Panc1 (cell line): ENCODE results near the gene NAA80. TPM values are rescaled to one million over a fixed set of nuclear protein-coding genes. Genes with fewer than 3 reads are reported as not detected.

Experiments used
- ATAC-seq: fragments of 200-7000 bp; cut with Tn5 transposase; 2 replicates; pipeline ENCODE4 v1.9.1; 2020; ENCODE audit warnings: mild to moderate bottlenecking, moderate library complexity
- BruUV-seq: library from RNA; stranded (reverse); fragments of 400-500 nt; replicated peaks from 2 replicates; lab custom pipeline; 2021; lab: Mats Ljungman, UMichigan
- CTCF ChIA-PET: fragments of 300-600 bp; sonication (Branson Sonifier 250); formaldehyde crosslinking; loops from one replicate; lab custom pipeline; 2022; ENCODE audit warnings: antibody characterized with exemption; lab: Charles Lee
- POLR2A ChIA-PET: fragments of 300-600 bp; sonication (Branson Sonifier 250); formaldehyde crosslinking; loops from one replicate; lab custom pipeline; 2022; ENCODE audit warnings: antibody characterized with exemption; lab: Charles Lee
- DNase-seq: peaks from one replicate; pipeline ENCODE4 v3.0.0-alpha.2; 2010; ENCODE audit warnings: low read depth, low spot score
- H3K27ac ChIP-seq: 2 replicates; pipeline ENCODE4 v1.5.1; 2011; ENCODE audit warnings: mild to moderate bottlenecking, low read length, inconsistent platforms
- H3K27me3 ChIP-seq: fragments of 200-500 bp; sonication (Bioruptor generic); 2 replicates; pipeline ENCODE4 v1.6.0; 2014; ENCODE audit warnings: low read length, inconsistent platforms; ENCODE audit not compliant: control insufficient read depth, insufficient read depth
- H3K36me3 ChIP-seq: fragments of 200-500 bp; sonication (Bioruptor generic); 2 replicates; pipeline ENCODE4 v1.5.1; 2014; ENCODE audit warnings: inconsistent platforms, mild to moderate bottlenecking, low read length, moderate library complexity; ENCODE audit not compliant: control insufficient read depth, insufficient read depth
- H3K4me1 ChIP-seq: 2 replicates; pipeline ENCODE4 v1.5.1; 2011; ENCODE audit warnings: inconsistent platforms, mild to moderate bottlenecking, low read length, moderate library complexity; ENCODE audit not compliant: control insufficient read depth, insufficient read depth
- H3K4me3 ChIP-seq, 2 experiments: 2 replicates each; pipeline ENCODE4 v1.5.1; 2011 to 2012; ENCODE audit warnings: low read depth in 2 of 2, low read length in 2 of 2, mild to moderate bottlenecking in 2 of 2, inconsistent platforms in 1 of 2, moderate library complexity in 1 of 2
- H3K9me3 ChIP-seq: fragments of 200-500 bp; sonication (Bioruptor generic); 2 replicates; pipeline ENCODE4 v1.5.1; 2014; ENCODE audit warnings: low read depth, mild to moderate bottlenecking, inconsistent platforms, low read length, moderate library complexity; ENCODE audit not compliant: control insufficient read depth, insufficient read depth
- POLR2AphosphoS5 ChIP-seq: IDR thresholded peaks from 2 replicates; pipeline ENCODE4 v1.6.1; 2012; ENCODE audit warnings: mild to moderate bottlenecking, low read depth, low read length, moderate library complexity
- SIN3A ChIP-seq: IDR thresholded peaks from 2 replicates; pipeline ENCODE4 v1.6.1; 2012; ENCODE audit warnings: low read depth, mild to moderate bottlenecking, low read length, moderate library complexity, borderline replicate concordance; ENCODE audit not compliant: insufficient read depth
- TCF7L2 ChIP-seq: IDR thresholded peaks from 2 replicates; pipeline ENCODE4 v1.6.1; 2011; ENCODE audit warnings: mild to moderate bottlenecking, low read depth, low read length, inconsistent platforms
- in situ Hi-C: cut with HindIII; loops from 2 replicates; pipeline ENCODE4 v1.10.0; 2016; ENCODE audit warnings: low sequenced_read_pairs, low pct_unique_long_range_greater_than_20kb
- intact Hi-C: fragments of 100-400 bp; cut with micrococcal nuclease; formaldehyde crosslinking; loops from one replicate; pipeline ENCODE4 v1.10.0; 2022; ENCODE audit not compliant: unreplicated experiment
- total RNA-seq: library from RNA; stranded (reverse); gene quantifications from one replicate; pipeline ENCODE4 v1.2.1, GENCODE V29; 2021; ENCODE audit not compliant: unreplicated experiment
- TF ChIP-seq, protein P1 (sequence below): fragments of 450-650 bp; IDR thresholded peaks from 2 replicates; pipeline ENCODE4 v1.5.1; 2017; ENCODE audit warnings: mild to moderate bottlenecking
- TF ChIP-seq, protein P2 (sequence below), 2 experiments: IDR thresholded peaks; 2 replicates each; pipeline ENCODE4 v1.6.1; 2011 to 2012; ENCODE audit warnings: low read depth in 2 of 2, control low read depth in 1 of 2, low read length in 1 of 2, mild to moderate bottlenecking in 1 of 2, moderate library complexity in 1 of 2; ENCODE audit not compliant: insufficient read depth in 1 of 2

NAA80 gene
- total RNA-seq, 1 experiment from 2014 or later = 7.2 TPM

DNA sequence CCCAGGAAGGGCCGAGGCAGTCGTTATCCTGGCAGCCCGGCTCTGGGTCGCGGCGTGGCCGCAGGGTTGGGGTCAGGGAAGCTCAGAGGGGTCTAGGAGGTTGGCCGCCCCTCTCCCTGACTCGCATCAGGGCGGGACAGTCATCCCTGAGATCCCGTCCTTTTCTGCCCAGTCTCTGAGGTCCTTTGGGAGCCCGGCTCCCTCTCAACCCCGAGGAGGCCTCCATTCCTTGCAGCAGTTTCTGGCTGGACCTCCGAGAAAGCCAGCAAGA, 22.8 kb upstream of the NAA80 start:
- ChIA-PET CTCF (no interaction called here), POLR2A (no interaction called here)
- H3K4me1 ChIP-seq = peaks cover 27% of the 10 kb centered on the region
- intact Hi-C loops = no loop called here
- H3K27ac ChIP-seq = peak overlapping the region; percentile 92
- DNase-seq (no peak), ATAC-seq (0 out of 2 replicates have a peak, but pooled peaks have one; percentile 2)
- H3K9me3 ChIP-seq = no peaks in the 10 kb centered on the region
- in situ Hi-C loops = no loop called here
- H3K27me3 ChIP-seq = no peaks in the 10 kb centered on the region
- no TSS peak for BruUV-seq
- TF ChIP-seq POLR2AphosphoS5 = no peak
- TF ChIP-seq, protein P1, sequence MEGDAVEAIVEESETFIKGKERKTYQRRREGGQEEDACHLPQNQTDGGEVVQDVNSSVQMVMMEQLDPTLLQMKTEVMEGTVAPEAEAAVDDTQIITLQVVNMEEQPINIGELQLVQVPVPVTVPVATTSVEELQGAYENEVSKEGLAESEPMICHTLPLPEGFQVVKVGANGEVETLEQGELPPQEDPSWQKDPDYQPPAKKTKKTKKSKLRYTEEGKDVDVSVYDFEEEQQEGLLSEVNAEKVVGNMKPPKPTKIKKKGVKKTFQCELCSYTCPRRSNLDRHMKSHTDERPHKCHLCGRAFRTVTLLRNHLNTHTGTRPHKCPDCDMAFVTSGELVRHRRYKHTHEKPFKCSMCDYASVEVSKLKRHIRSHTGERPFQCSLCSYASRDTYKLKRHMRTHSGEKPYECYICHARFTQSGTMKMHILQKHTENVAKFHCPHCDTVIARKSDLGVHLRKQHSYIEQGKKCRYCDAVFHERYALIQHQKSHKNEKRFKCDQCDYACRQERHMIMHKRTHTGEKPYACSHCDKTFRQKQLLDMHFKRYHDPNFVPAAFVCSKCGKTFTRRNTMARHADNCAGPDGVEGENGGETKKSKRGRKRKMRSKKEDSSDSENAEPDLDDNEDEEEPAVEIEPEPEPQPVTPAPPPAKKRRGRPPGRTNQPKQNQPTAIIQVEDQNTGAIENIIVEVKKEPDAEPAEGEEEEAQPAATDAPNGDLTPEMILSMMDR = no peak
- TF ChIP-seq TCF7L2 = no peak
- TF ChIP-seq SIN3A = no peak
- TF ChIP-seq, protein P2, sequence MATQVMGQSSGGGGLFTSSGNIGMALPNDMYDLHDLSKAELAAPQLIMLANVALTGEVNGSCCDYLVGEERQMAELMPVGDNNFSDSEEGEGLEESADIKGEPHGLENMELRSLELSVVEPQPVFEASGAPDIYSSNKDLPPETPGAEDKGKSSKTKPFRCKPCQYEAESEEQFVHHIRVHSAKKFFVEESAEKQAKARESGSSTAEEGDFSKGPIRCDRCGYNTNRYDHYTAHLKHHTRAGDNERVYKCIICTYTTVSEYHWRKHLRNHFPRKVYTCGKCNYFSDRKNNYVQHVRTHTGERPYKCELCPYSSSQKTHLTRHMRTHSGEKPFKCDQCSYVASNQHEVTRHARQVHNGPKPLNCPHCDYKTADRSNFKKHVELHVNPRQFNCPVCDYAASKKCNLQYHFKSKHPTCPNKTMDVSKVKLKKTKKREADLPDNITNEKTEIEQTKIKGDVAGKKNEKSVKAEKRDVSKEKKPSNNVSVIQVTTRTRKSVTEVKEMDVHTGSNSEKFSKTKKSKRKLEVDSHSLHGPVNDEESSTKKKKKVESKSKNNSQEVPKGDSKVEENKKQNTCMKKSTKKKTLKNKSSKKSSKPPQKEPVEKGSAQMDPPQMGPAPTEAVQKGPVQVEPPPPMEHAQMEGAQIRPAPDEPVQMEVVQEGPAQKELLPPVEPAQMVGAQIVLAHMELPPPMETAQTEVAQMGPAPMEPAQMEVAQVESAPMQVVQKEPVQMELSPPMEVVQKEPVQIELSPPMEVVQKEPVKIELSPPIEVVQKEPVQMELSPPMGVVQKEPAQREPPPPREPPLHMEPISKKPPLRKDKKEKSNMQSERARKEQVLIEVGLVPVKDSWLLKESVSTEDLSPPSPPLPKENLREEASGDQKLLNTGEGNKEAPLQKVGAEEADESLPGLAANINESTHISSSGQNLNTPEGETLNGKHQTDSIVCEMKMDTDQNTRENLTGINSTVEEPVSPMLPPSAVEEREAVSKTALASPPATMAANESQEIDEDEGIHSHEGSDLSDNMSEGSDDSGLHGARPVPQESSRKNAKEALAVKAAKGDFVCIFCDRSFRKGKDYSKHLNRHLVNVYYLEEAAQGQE (IDR thresholded peaks at IDR 0.05; ENCODE audit: insufficient read depth in 1 of 2, low read depth in 2 of 2, low read length in 1 of 2) = no peak
- no peaks in the 10 kb centered on the region; the same call in 1 of the 2 replicates for H3K36me3 ChIP-seq
- peak overlapping the region; percentile 82 to 93 for H3K4me3 ChIP-seq

DNA sequence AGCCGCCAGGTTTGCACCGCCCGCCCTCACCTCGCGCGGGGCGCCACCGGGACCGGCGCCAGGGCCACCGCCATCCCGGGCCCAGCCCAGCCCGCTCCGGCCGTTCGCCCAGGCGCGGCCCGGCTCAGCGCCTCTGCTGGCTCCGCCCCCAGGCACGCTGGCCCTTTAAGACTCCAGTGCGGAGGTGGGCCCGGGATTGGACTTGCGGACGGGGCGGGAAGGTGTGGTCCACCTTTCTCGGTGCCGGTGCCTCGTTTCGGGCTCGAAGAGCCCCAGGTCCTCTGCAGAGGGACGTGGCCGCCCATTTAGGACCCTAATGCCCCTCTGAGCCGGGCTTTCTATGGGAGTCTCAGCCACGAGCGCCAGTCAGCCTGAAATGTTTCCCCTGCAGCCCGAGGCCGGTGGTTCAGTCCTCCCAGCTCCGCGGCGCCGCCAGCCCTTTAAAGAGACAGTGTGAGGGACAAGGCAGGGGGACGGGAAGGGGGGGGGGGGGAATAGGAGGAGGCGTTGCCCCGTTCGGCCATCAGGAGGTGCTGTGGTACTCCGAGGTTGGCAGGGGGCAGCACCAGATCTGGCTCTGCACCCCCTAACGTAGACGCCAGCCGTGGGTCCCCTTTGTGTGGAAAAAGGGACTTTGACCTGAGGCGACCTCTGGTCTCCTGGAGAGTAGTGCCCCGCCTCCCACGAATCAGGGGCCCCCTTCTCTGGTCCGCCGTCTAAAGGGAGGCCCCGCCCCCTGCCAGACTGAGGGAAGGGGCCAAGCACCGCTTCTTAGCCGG, 22.3 kb upstream of the NAA80 start:
- peak overlapping the region; percentile 92 for H3K27ac ChIP-seq
- H3K4me1 ChIP-seq = peaks cover 23% of the 10 kb centered on the region
- H3K9me3 ChIP-seq = no peaks in the 10 kb centered on the region
- POLR2A ChIA-PET = no interaction called here
- ATAC-seq (peak; percentile 91), DNase-seq (no peak)
- intact Hi-C loops (no loop called here), in situ Hi-C loops (no loop called here)
- peak overlapping the region; percentile 82 to 93 for H3K4me3 ChIP-seq
- CTCF ChIA-PET = interaction anchor here (0.6 kb wide), 4 partner anchors 28 to 1617 kb away, joined by 3 to 9 read pairs (median 3); no protein-coding TSS in a partner anchor
- BruUV-seq = no TSS peak
- H3K27me3 ChIP-seq = no peaks in the 10 kb centered on the region
- no peaks in the 10 kb centered on the region; the same call in 1 of the 2 replicates for H3K36me3 ChIP-seq
- TF ChIP-seq, protein P1 = peak; percentile 78
- TF ChIP-seq, protein P2 (IDR thresholded peaks at IDR 0.05; ENCODE audit: insufficient read depth in 1 of 2, low read depth in 2 of 2, low read length in 1 of 2) = no peak
- peak; percentile 65; the same call in 1 of the 2 replicates for TF ChIP-seq POLR2AphosphoS5
